Measurements from ENCODE around the gene TRAF2.

GRCh38 chr9:136838314-136839228 is 47.7 kb upstream of the TRAF2 start:
- no peak for TF ChIP-seq SMC3 (IDR thresholded peaks at IDR 0.05; ENCODE audit: low read depth, low read length)
- no peak for TF ChIP-seq MXI1 (IDR thresholded peaks at IDR 0.05; ENCODE audit: borderline replicate concordance, low read depth, low read length)
- TF ChIP-seq CEBPB (IDR thresholded peaks at IDR 0.05; ENCODE audit: low read depth, low read length) = no peak
- no peak for TF ChIP-seq MAFK (IDR thresholded peaks at IDR 0.05; ENCODE audit: low read depth, low read length)
- TF ChIP-seq CTCF (conservative IDR thresholded peaks at IDR 0.05; ENCODE audit: low read depth, low read length) = no peak
- TF ChIP-seq POLR2A (IDR thresholded peaks at IDR 0.05; ENCODE audit: low read depth, low read length) = no peak
- TF ChIP-seq RAD21 (IDR thresholded peaks at IDR 0.05; ENCODE audit: low read length) = no peak
- TF ChIP-seq USF2 (IDR thresholded peaks at IDR 0.05; ENCODE audit: low read depth, low read length) = no peak
- TF ChIP-seq ELK1 (IDR thresholded peaks at IDR 0.05; ENCODE audit: borderline replicate concordance, low read depth, low read length) = no peak
- TF ChIP-seq RCOR1 (IDR thresholded peaks at IDR 0.05; ENCODE audit: insufficient replicate concordance, low read length) = no peak
